ENCODE results near the gene NCKAP5. TPM values are rescaled to one million over a fixed set of nuclear protein-coding genes. Genes with fewer than 3 reads are reported as not detected.

Gene NCKAP5
- polyA plus RNA-seq, 2 of the 4 experiments (the other 2 are of a cell fraction), result 3.0 to 4.1 TPM

GRCh38 chr2:133262893-133263292, 305.4 kb downstream of the NCKAP5 start (continued):
- TF ChIP-seq KDM1A (IDR thresholded peaks at IDR 0.05; ENCODE audit: low read depth) (no peak), RNF2 (IDR thresholded peaks at IDR 0.05; ENCODE audit: borderline replicate concordance, low read depth) (no peak), HOXB13 (CRISPR knock-in tag; IDR thresholded peaks at IDR 0.05; ENCODE audit: low read depth) (no peak), KDM5A (IDR thresholded peaks at IDR 0.05) (no peak)

DNA sequence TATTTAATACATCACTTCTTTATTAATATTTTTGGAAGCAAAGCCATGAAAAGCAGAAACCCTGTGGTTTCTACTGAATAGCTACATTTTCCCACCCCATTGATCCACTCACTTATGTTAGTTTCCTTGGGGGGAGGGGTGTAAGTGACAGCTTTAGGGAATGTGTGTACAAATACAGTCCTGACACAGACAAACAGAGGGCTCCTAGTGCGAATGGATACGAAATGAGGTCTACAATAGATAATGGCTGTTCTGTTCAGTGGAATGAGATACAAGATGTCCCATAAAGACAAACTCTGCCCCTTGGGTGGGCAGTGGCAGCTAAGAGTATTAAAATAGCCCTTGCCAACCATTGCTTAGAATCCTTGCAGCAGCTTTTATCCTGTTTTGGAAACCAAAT, 312.9 kb downstream of the NCKAP5 start:
- WGBS (ENCODE audit: missing lambda C conversion rate), result 79% methylated on average over 2 of the region's 2 CpGs
- Histone ChIP-seq H3K4me2 (no peak overlapping the region), H3K27ac (no peak overlapping the region), H3K4me1 (no peaks in the 10 kb centered on the region), H3K9me3 (no peaks in the 10 kb centered on the region), H3K4me3 (no peak overlapping the region)
- FAIRE-seq (no peak), ATAC-seq (no peak), DNase-seq (ENCODE audit: low read depth in 1 of 2, low spot score in 1 of 2) (no peak)
- no peak for TF ChIP-seq BCL3 (IDR thresholded peaks at IDR 0.05)
- no peak for TF ChIP-seq JUNB (IDR thresholded peaks at IDR 0.05)
- TF ChIP-seq, protein P1, sequence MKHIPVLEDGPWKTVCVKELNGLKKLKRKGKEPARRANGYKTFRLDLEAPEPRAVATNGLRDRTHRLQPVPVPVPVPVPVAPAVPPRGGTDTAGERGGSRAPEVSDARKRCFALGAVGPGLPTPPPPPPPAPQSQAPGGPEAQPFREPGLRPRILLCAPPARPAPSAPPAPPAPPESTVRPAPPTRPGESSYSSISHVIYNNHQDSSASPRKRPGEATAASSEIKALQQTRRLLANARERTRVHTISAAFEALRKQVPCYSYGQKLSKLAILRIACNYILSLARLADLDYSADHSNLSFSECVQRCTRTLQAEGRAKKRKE (CRISPR knock-in tag; IDR thresholded peaks at IDR 0.05; ENCODE audit: low read depth), result no peak
- no peak for TF ChIP-seq CEBPB (IDR thresholded peaks at IDR 0.05)
- ChIA-PET CTCF (no interaction called here), POLR2A (no interaction called here)

- Histone ChIP-seq H3K4me2 (no peak overlapping the region), H3K4me3 (no peak overlapping the region), H3K9me3 (no peaks in the 10 kb centered on the region), H3K27ac (no peak overlapping the region), H3K4me1 (no peaks in the 10 kb centered on the region)
- TF ChIP-seq ZSCAN20 (CRISPR knock-in tag; IDR thresholded peaks at IDR 0.05) (no peak), CHD2 (IDR thresholded peaks at IDR 0.05; ENCODE audit: low read length, partially characterized antibody) (no peak), HOXB13 (CRISPR knock-in tag; IDR thresholded peaks at IDR 0.05; ENCODE audit: low read depth) (no peak), EP300 (IDR thresholded peaks at IDR 0.05) (no peak), ZC3H11A (IDR thresholded peaks at IDR 0.05) (no peak), KDM5A (IDR thresholded peaks at IDR 0.05) (no peak), USF2 (IDR thresholded peaks at IDR 0.05) (no peak), BCL3 (IDR thresholded peaks at IDR 0.05) (no peak), POLR2AphosphoS2 (conservative IDR thresholded peaks at IDR 0.05; ENCODE audit: low read length) (no peak), EHF (CRISPR knock-in tag; IDR thresholded peaks at IDR 0.05) (no peak), SMC3 (IDR thresholded peaks at IDR 0.05) (no peak), MAFK (IDR thresholded peaks at IDR 0.05; ENCODE audit: partially characterized antibody) (no peak), SREBF2 (IDR thresholded peaks at IDR 0.05) (no peak), KDM1A (IDR thresholded peaks at IDR 0.05; ENCODE audit: low read depth) (no peak), FOSB (CRISPR knock-in tag; IDR thresholded peaks at IDR 0.05) (no peak), GATA3 (IDR thresholded peaks at IDR 0.05; ENCODE audit: borderline replicate concordance) (no peak)
- TF ChIP-seq, protein P2, sequence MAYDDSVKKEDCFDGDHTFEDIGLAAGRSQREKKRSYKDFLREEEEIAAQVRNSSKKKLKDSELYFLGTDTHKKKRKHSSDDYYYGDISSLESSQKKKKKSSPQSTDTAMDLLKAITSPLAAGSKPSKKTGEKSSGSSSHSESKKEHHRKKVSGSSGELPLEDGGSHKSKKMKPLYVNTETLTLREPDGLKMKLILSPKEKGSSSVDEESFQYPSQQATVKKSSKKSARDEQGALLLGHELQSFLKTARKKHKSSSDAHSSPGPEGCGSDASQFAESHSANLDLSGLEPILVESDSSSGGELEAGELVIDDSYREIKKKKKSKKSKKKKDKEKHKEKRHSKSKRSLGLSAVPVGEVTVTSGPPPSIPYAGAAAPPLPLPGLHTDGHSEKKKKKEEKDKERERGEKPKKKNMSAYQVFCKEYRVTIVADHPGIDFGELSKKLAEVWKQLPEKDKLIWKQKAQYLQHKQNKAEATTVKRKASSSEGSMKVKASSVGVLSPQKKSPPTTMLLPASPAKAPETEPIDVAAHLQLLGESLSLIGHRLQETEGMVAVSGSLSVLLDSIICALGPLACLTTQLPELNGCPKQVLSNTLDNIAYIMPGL (CRISPR knock-in tag; IDR thresholded peaks at IDR 0.05; ENCODE audit: borderline replicate concordance), result no peak
- TF ChIP-seq, protein P3, sequence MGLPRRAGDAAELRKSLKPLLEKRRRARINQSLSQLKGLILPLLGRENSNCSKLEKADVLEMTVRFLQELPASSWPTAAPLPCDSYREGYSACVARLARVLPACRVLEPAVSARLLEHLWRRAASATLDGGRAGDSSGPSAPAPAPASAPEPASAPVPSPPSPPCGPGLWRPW (IDR thresholded peaks at IDR 0.05), result no peak
- ChIA-PET POLR2A (no interaction called here), CTCF (interaction anchor here (1.1 to 1.3 kb wide), 2 partner anchors 9 to 13 kb away, joined by 4 read pairs; no protein-coding TSS in a partner anchor)
- FAIRE-seq, result no peak
- 87% methylated on average over 2 of the region's 2 CpGs for WGBS (ENCODE audit: missing lambda C conversion rate)
- DNase-seq (ENCODE audit: low read depth in 1 of 2, low spot score in 1 of 2), result no peak
- ATAC-seq, result no peak
Measured at GRCh38 chr2:133253793-133254192, 314.5 kb downstream of the NCKAP5 start.

Data from A549 (cell line).